H9 (cell line): ENCODE results near the gene GATA1. TPM values are rescaled to one million over a fixed set of nuclear protein-coding genes. Genes with fewer than 3 reads are reported as not detected.

ENCODE experiments used
- DNase-seq: peaks from one replicate; pipeline ENCODE4 v3.0.0-alpha.2; 2017
- H2AFZ ChIP-seq: one replicate; pipeline ENCODE4 v1.6.1; 2013; ENCODE audit warnings: mild to moderate bottlenecking, low read length, control low read depth, moderate library complexity
- H2AK5ac ChIP-seq: 2 replicates; pipeline ENCODE4 v1.6.1; 2013; ENCODE audit warnings: low read length, control low read depth, mixed read lengths; ENCODE audit not compliant: insufficient read length
- H2BK120ac ChIP-seq: one replicate; pipeline ENCODE4 v1.6.1; 2013; ENCODE audit warnings: low read depth, mild to moderate bottlenecking, low read length, control low read depth, inconsistent platforms; ENCODE audit not compliant: poor library complexity, severe bottlenecking
- H2BK12ac ChIP-seq: 2 replicates; pipeline ENCODE4 v1.6.1; 2013; ENCODE audit warnings: low read length, control low read depth, mixed read lengths, low read depth; ENCODE audit not compliant: insufficient read length
- H2BK15ac ChIP-seq: 2 replicates; pipeline ENCODE4 v1.6.1; 2013; ENCODE audit warnings: low read depth, low read length, control low read depth
- H2BK20ac ChIP-seq: one replicate; pipeline ENCODE4 v1.6.1; 2013; ENCODE audit warnings: low read depth, mild to moderate bottlenecking, low read length, control low read depth, inconsistent platforms; ENCODE audit not compliant: poor library complexity, severe bottlenecking
- H2BK5ac ChIP-seq: 2 replicates; pipeline ENCODE4 v1.6.1; 2013; ENCODE audit warnings: low read length, control low read depth, mixed read lengths; ENCODE audit not compliant: insufficient read length
- H3K14ac ChIP-seq: 2 replicates; pipeline ENCODE4 v1.6.1; 2013; ENCODE audit warnings: low read length, control low read depth; ENCODE audit not compliant: insufficient read depth
- H3K18ac ChIP-seq: 2 replicates; pipeline ENCODE4 v1.6.1; 2013; ENCODE audit warnings: low read depth, mild to moderate bottlenecking, mixed read lengths, low read length, control low read depth; ENCODE audit not compliant: insufficient read length
- H3K23ac ChIP-seq: 2 replicates; pipeline ENCODE4 v1.6.1; 2013; ENCODE audit warnings: low read length, control low read depth, mixed read lengths, low read depth; ENCODE audit not compliant: insufficient read length
- H3K23me2 ChIP-seq: 2 replicates; pipeline ENCODE4 v1.6.1; 2013; ENCODE audit warnings: low read depth, mild to moderate bottlenecking, mixed read lengths, low read length, control low read depth; ENCODE audit not compliant: insufficient read length, poor library complexity, severe bottlenecking
- H3K27ac ChIP-seq: 2 replicates; pipeline ENCODE4 v1.5.1; 2013; ENCODE audit warnings: low read length, control low read depth, mixed read lengths, low read depth; ENCODE audit not compliant: insufficient read length
- H3K27me3 ChIP-seq: 2 replicates; pipeline ENCODE4 v1.6.1; 2013; ENCODE audit warnings: low read length, control low read depth, inconsistent platforms; ENCODE audit not compliant: insufficient read depth
- H3K4ac ChIP-seq: 2 replicates; pipeline ENCODE4 v1.6.1; 2013; ENCODE audit warnings: low read depth, mild to moderate bottlenecking, control low read depth, inconsistent platforms, low read length, moderate library complexity
- H3K4me1 ChIP-seq: 2 replicates; pipeline ENCODE4 v1.6.1; 2013; ENCODE audit warnings: low read length, control low read depth, inconsistent platforms; ENCODE audit not compliant: insufficient read depth
- H3K4me2 ChIP-seq: 2 replicates; pipeline ENCODE4 v1.6.1; 2013; ENCODE audit warnings: low read length, control low read depth, mixed read lengths; ENCODE audit not compliant: insufficient read length, insufficient read depth
- H3K56ac ChIP-seq: 2 replicates; pipeline ENCODE4 v1.6.1; 2013; ENCODE audit warnings: low read depth, mild to moderate bottlenecking, mixed read lengths, low read length, control low read depth; ENCODE audit not compliant: insufficient read length
- H3K79me1 ChIP-seq: 2 replicates; pipeline ENCODE4 v1.6.1; 2013; ENCODE audit warnings: low read depth, mild to moderate bottlenecking, moderate library complexity, low read length, control low read depth, inconsistent platforms; ENCODE audit not compliant: insufficient read depth, poor library complexity, severe bottlenecking
- H3K79me2 ChIP-seq: 2 replicates; pipeline ENCODE4 v1.6.1; 2013; ENCODE audit warnings: low read length, control low read depth, inconsistent platforms; ENCODE audit not compliant: insufficient read depth
- H3K9ac ChIP-seq: 2 replicates; pipeline ENCODE4 v1.6.1; 2013; ENCODE audit warnings: low read length, control low read depth, mixed read lengths; ENCODE audit not compliant: insufficient read length; ENCODE audit errors: extremely low read depth
- H3K9me3 ChIP-seq: one replicate; pipeline ENCODE4 v1.6.1; 2013; ENCODE audit warnings: low read depth, low read length, inconsistent platforms; ENCODE audit not compliant: control insufficient read depth
- H3T11ph ChIP-seq: one replicate; pipeline ENCODE4 v1.6.1; 2013; ENCODE audit warnings: mild to moderate bottlenecking, low read length, control low read depth, inconsistent platforms
- H4K20me1 ChIP-seq: one replicate; pipeline ENCODE4 v1.6.1; 2013; ENCODE audit not compliant: control insufficient read depth, insufficient read length, insufficient read depth
- H4K5ac ChIP-seq: 2 replicates; pipeline ENCODE4 v1.6.1; 2013; ENCODE audit warnings: low read depth, mild to moderate bottlenecking, mixed read lengths, low read length, control low read depth; ENCODE audit not compliant: insufficient read length
- H4K8ac ChIP-seq: replicated peaks from 2 replicates; pipeline ENCODE4 v1.6.1; 2013; ENCODE audit warnings: low read length, control low read depth, mixed read lengths, low read depth; ENCODE audit not compliant: insufficient read length
- H4K91ac ChIP-seq: 2 replicates; pipeline ENCODE4 v1.6.1; 2013; ENCODE audit warnings: low read depth, mild to moderate bottlenecking, moderate library complexity, mixed read lengths, low read length, control low read depth; ENCODE audit not compliant: insufficient read length
- H3K27ac Mint-ChIP-seq, 3 experiments: 2 replicates in 2 of 3; 3 replicates in 1 of 3; pipeline ENCODE4 v1.8.0; 2020 to 2021; ENCODE audit warnings: mixed read lengths in 3 of 3, mild to moderate bottlenecking in 1 of 3, moderate library complexity in 1 of 3
- H3K27me3 Mint-ChIP-seq: 2 replicates; pipeline ENCODE4 v1.8.0; 2021; ENCODE audit warnings: low read depth, mild to moderate bottlenecking, moderate library complexity, mixed read lengths
- H3K36me3 Mint-ChIP-seq, 3 experiments: 2 replicates in 2 of 3; 3 replicates in 1 of 3; pipeline ENCODE4 v1.8.0; 2020 to 2021; ENCODE audit warnings: low read depth in 3 of 3, mixed read lengths in 3 of 3; ENCODE audit not compliant: insufficient read depth in 1 of 3
- H3K4me1 Mint-ChIP-seq, 2 experiments: 2 replicates each; pipeline ENCODE4 v1.8.0; 2020; ENCODE audit warnings: mixed read lengths in 2 of 2
- H3K4me3 Mint-ChIP-seq, 2 experiments: 2 replicates in 1 of 2; 3 replicates in 1 of 2; pipeline ENCODE4 v1.8.0; 2020 to 2021; ENCODE audit warnings: mild to moderate bottlenecking in 2 of 2, mixed read lengths in 2 of 2, moderate library complexity in 1 of 2
- H3K9me3 Mint-ChIP-seq, 2 experiments: 2 replicates in 1 of 2; 3 replicates in 1 of 2; pipeline ENCODE4 v1.8.0; 2020; ENCODE audit warnings: mild to moderate bottlenecking in 2 of 2, mixed read lengths in 2 of 2, moderate library complexity in 1 of 2
- CTCF ChIP-seq: fragments of 200-600 bp; sonication (generic); conservative IDR thresholded peaks from 3 replicates; pipeline ENCODE4 v1.8.0; 2021; ENCODE audit warnings: antibody characterized with exemption, mild to moderate bottlenecking
- WGBS: extraction: QIAGEN DNeasy Blood & Tissue Kit; methylation state at CpG from one replicate; pipeline ENCODE4 v1.1.7; 2013; ENCODE audit warnings: missing lambda C conversion rate, low lambda C conversion rate, mixed read lengths; ENCODE audit not compliant: insufficient read length; ENCODE audit errors: extremely low coverage; 5-methylcytosine and 5-hydroxymethylcytosine counted together
- total RNA-seq: library from RNA; stranded (reverse); gene quantifications from 2 replicates; pipeline ENCODE4 v1.2.1, GENCODE V29; 2021

Gene GATA1
- total RNA-seq, 1 experiment from 2014 or later, result not detected

- Mint-ChIP-seq H3K27ac (no peak overlapping the region; a peak in 1 of 7 replicates), H3K9me3 (peaks cover 64 to 83% of the 10 kb centered on the region in 2 experiments), H3K4me3 (no peak overlapping the region), H3K27me3 (peaks cover 2% of the 10 kb centered on the region), H3K4me1 (no peaks in the 10 kb centered on the region), H3K36me3 (peaks cover 11 to 59% (median 53%) of the 10 kb centered on the region in 3 experiments)
- Histone ChIP-seq H2AFZ (no peak overlapping the region), H4K91ac (no peak overlapping the region), H2BK20ac (no peak overlapping the region), H3K56ac (no peak overlapping the region), H3K79me1 (no peaks in the 10 kb centered on the region), H3K9ac (no peak overlapping the region), H2BK15ac (no peak overlapping the region), H3K27ac (no peak overlapping the region), H3K23ac (no peak overlapping the region), H3K27me3 (no peaks in the 10 kb centered on the region), H3K14ac (no peak overlapping the region), H3K4me1 (no peaks in the 10 kb centered on the region), H3K23me2 (no peaks in the 10 kb centered on the region), H3K79me2 (no peaks in the 10 kb centered on the region), H4K8ac (no peak overlapping the region), H2BK120ac (no peak overlapping the region), H4K20me1 (no peaks in the 10 kb centered on the region), H2AK5ac (no peak overlapping the region), H3K4me2 (no peak overlapping the region), H4K5ac (no peak overlapping the region), H3K4ac (no peak overlapping the region), H3T11ph (no peak overlapping the region), H3K9me3 (peaks cover 20% of the 10 kb centered on the region), H2BK5ac (no peak overlapping the region), H3K18ac (no peak overlapping the region), H2BK12ac (no peak overlapping the region)
- no CpG with 5 or more reads among the region's 8 CpGs for WGBS
- TF ChIP-seq CTCF, result no peak
- no peak for DNase-seq
Observed at GRCh38 chrX:48815266-48815665, 28.9 kb downstream of the GATA1 start.
